8988T (cell line): Measurements from ENCODE around the gene VAV2.

Experiments
- DNase-seq: peaks from one replicate; pipeline ENCODE4 v3.0.0; 2011

VAV2 gene

GRCh38 chr9:133950192-133950591 lies 41.9 kb downstream of the VAV2 start:
- no peak for DNase-seq

GRCh38 chr9:133949486-133950061 lies 42.5 kb downstream of the VAV2 start:
- no peak for DNase-seq

GRCh38 chr9:133948561-133949485 lies 43.3 kb downstream of the VAV2 start:
- no peak for DNase-seq

GRCh38 chr9:133948131-133948530 lies 44.0 kb downstream of the VAV2 start:
- no peak for DNase-seq

GRCh38 chr9:133946840-133947486 lies 45.2 kb downstream of the VAV2 start:
- DNase-seq, result no peak

- DNase-seq, result no peak
Observed at GRCh38 chr9:133945977-133946753, 46.0 kb downstream of the VAV2 start.

- DNase-seq, result no peak
Observed at GRCh38 chr9:133945314-133945975, 46.7 kb downstream of the VAV2 start.

- no peak for DNase-seq
Observed at GRCh38 chr9:133944746-133945135, 47.4 kb downstream of the VAV2 start.

GRCh38 chr9:133943781-133944745 lies 48.1 kb downstream of the VAV2 start:
- no peak for DNase-seq

GRCh38 chr9:133943036-133943780 lies 48.9 kb downstream of the VAV2 start:
- DNase-seq, result no peak

GRCh38 chr9:133942206-133942975 lies 49.7 kb downstream of the VAV2 start:
- no peak for DNase-seq

GRCh38 chr9:133939845-133940244 lies 52.3 kb downstream of the VAV2 start:
- no peak for DNase-seq

GRCh38 chr9:133939171-133939785 lies 52.8 kb downstream of the VAV2 start:
- no peak for DNase-seq

GRCh38 chr9:133938753-133939152 lies 53.4 kb downstream of the VAV2 start:
- no peak for DNase-seq

GRCh38 chr9:133938086-133938485 lies 54.0 kb downstream of the VAV2 start:
- DNase-seq, result no peak

- no peak for DNase-seq
Observed at GRCh38 chr9:133937120-133937519, 55.0 kb downstream of the VAV2 start.

- no peak for DNase-seq
Observed at GRCh38 chr9:133935328-133936005, 56.7 kb downstream of the VAV2 start.

GRCh38 chr9:133934482-133935232 lies 57.5 kb downstream of the VAV2 start:
- DNase-seq, result no peak
